ENCODE results near the gene DPP6. TPM values are rescaled to one million over a fixed set of nuclear protein-coding genes. Genes with fewer than 3 reads are reported as not detected.

DPP6 gene
- total and polyA plus RNA-seq, 4 experiments from 2014 or later: not detected

DNA sequence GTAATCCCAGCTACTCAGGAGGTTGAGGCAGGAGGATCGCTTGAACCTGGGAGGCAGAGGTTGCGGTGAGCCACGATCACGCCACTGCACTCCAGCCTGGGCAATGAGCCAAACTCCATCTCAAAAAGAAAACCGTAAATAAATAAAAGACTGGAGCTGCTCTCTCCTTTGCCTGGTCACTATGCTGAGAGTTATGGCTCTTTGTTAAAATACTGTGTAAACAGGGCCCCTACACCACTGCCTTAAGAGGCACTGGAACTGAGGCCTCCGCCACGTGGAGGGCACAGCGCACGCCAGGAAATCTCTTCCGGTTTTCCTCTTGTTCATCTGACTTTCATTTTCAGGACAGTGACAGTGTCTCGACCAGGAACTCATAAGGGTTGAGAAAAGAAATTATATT is 827.4 kb downstream of the DPP6 start:
- Mint-ChIP-seq H3K27ac (no peak overlapping the region), H3K4me3 (no peak overlapping the region), H3K4me1 (no peaks in the 10 kb centered on the region), H3K9me3 (no peaks in the 10 kb centered on the region), H3K27me3 (peaks cover 14 to 15% of the 10 kb centered on the region in 2 donors), H3K36me3 (no peaks in the 10 kb centered on the region)
- Histone ChIP-seq H3K27ac (ENCODE audit: low read depth, low read length) (no peak overlapping the region), H3K9me3 (ENCODE audit: control insufficient read depth in 1 of 2, low read length in 2 of 2) (no peaks in the 10 kb centered on the region), H3K36me3 (ENCODE audit: insufficient read depth, low read length) (no peaks in the 10 kb centered on the region), H3K27me3 (ENCODE audit: insufficient read depth, low read length) (no peaks in the 10 kb centered on the region), H3K4me1 (ENCODE audit: insufficient read depth, low read length) (no peaks in the 10 kb centered on the region), H3K4me3 (ENCODE audit: low read length in 2 of 2) (no peak overlapping the region)
- CTCF ChIA-PET (ENCODE audit: partially characterized antibody): no interaction called here
- DNase-seq: no peak
- POLR2A ChIA-PET (ENCODE audit: partially characterized antibody): no interaction called here
- intact Hi-C loops (cut with micrococcal nuclease): no loop called here

DNA sequence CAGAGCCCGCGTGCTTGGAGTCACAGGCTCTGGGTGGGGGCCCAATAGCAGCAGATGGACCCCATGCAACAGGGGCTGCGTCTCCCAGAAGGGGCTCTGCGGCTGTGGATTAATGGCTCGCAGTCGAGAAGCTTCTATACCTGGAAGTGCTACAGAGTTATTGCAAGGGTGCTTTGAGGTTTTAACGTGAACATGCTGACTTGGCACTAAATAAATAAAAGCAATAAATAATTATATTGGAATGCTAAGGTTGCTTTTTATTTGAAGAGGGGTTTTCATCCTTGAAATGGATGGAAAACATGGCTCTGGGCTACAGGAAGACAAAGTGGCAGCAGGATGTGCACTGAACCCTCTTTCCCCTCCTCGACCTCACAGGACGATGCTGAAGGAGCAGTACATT is 828.3 kb downstream of the DPP6 start:
- Mint-ChIP-seq H3K4me3 (no peak overlapping the region), H3K27ac (no peak overlapping the region), H3K9me3 (no peaks in the 10 kb centered on the region), H3K4me1 (no peaks in the 10 kb centered on the region), H3K27me3 (peaks cover 11 to 14% of the 10 kb centered on the region in 2 donors), H3K36me3 (no peaks in the 10 kb centered on the region)
- Histone ChIP-seq H3K27me3 (ENCODE audit: insufficient read depth, low read length) (no peaks in the 10 kb centered on the region), H3K36me3 (ENCODE audit: insufficient read depth, low read length) (no peaks in the 10 kb centered on the region), H3K27ac (ENCODE audit: low read depth, low read length) (no peak overlapping the region), H3K4me3 (ENCODE audit: low read length in 2 of 2) (no peak overlapping the region), H3K4me1 (ENCODE audit: insufficient read depth, low read length) (no peaks in the 10 kb centered on the region), H3K9me3 (ENCODE audit: control insufficient read depth in 1 of 2, low read length in 2 of 2) (no peaks in the 10 kb centered on the region)
- ChIA-PET POLR2A (ENCODE audit: partially characterized antibody) (no interaction called here), CTCF (ENCODE audit: partially characterized antibody) (no interaction called here)
- intact Hi-C loops (cut with micrococcal nuclease): no loop called here
- no peak for DNase-seq

DNA sequence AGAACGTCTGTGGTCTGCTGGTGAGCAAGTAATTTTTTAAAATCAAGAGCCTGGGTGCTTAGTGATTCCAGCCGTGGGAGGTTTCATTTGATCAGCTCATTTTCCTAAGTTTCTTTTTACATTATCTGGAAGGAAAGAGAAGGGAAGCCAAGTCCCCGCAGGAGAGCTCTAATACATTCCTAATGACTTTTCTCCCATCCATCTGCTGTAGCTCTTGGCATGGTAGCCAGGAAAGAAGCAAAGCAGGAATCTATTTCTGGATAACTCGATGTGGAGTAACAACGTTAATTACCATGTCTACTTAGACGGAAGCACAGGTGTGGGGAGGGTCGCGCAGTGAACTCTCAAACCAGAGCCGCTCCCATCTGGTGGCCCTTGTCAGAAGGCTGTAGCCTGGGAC is 828.8 kb downstream of the DPP6 start:
- Histone ChIP-seq H3K27ac (ENCODE audit: low read depth, low read length) (no peak overlapping the region), H3K4me3 (ENCODE audit: low read length in 2 of 2) (no peak overlapping the region), H3K4me1 (ENCODE audit: insufficient read depth, low read length) (no peaks in the 10 kb centered on the region), H3K9me3 (ENCODE audit: control insufficient read depth in 1 of 2, low read length in 2 of 2) (no peaks in the 10 kb centered on the region), H3K36me3 (ENCODE audit: insufficient read depth, low read length) (no peaks in the 10 kb centered on the region), H3K27me3 (ENCODE audit: insufficient read depth, low read length) (no peaks in the 10 kb centered on the region)
- Mint-ChIP-seq H3K4me3 (no peak overlapping the region), H3K27ac (no peak overlapping the region), H3K4me1 (no peaks in the 10 kb centered on the region), H3K27me3 (peaks cover 9 to 14% of the 10 kb centered on the region in 2 donors), H3K36me3 (no peaks in the 10 kb centered on the region), H3K9me3 (no peaks in the 10 kb centered on the region)
- ChIA-PET POLR2A (ENCODE audit: partially characterized antibody) (no interaction called here), CTCF (ENCODE audit: partially characterized antibody) (no interaction called here)
- intact Hi-C loops (cut with micrococcal nuclease): no loop called here
- DNase-seq: no peak

DNA sequence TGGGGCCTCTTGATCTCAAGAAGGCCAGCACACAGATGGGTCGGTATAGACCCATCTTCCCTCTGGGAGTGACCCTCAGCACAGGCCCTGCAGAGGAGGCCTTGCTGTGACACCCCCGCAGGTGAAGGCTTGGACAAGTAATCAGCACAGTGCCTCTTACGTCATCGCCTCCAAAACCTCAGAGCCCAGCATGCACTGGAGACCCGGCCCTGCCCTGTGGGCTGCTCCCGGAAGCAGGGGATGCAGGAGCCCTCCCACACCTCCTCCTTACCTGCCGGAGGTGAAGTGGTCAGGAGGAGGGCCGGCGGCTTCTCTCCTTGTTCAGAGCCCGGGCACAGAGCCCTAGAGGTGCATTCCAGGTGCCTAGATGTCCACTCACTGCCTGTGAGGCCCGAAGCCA is 829.3 kb downstream of the DPP6 start:
- H3K4me1 Mint-ChIP-seq: no peaks in the 10 kb centered on the region
- no peak for DNase-seq
- ChIA-PET POLR2A (ENCODE audit: partially characterized antibody) (no interaction called here), CTCF (ENCODE audit: partially characterized antibody) (no interaction called here)
- no peaks in the 10 kb centered on the region for H3K9me3 ChIP-seq (ENCODE audit: control insufficient read depth in 1 of 2, low read length in 2 of 2)
- no peak overlapping the region for H3K27ac Mint-ChIP-seq
- H3K27me3 Mint-ChIP-seq: peaks cover 9 to 11% of the 10 kb centered on the region in 2 donors
- H3K4me1 ChIP-seq (ENCODE audit: insufficient read depth, low read length): no peaks in the 10 kb centered on the region
- intact Hi-C loops (cut with micrococcal nuclease): no loop called here
- H3K4me3 Mint-ChIP-seq: no peak overlapping the region
- H3K4me3 ChIP-seq (ENCODE audit: low read length in 2 of 2): no peak overlapping the region
- no peaks in the 10 kb centered on the region for H3K36me3 Mint-ChIP-seq
- no peaks in the 10 kb centered on the region for H3K36me3 ChIP-seq (ENCODE audit: insufficient read depth, low read length)
- no peak overlapping the region for H3K27ac ChIP-seq (ENCODE audit: low read depth, low read length)
- H3K27me3 ChIP-seq (ENCODE audit: insufficient read depth, low read length): no peaks in the 10 kb centered on the region
- no peaks in the 10 kb centered on the region for H3K9me3 Mint-ChIP-seq

DNA sequence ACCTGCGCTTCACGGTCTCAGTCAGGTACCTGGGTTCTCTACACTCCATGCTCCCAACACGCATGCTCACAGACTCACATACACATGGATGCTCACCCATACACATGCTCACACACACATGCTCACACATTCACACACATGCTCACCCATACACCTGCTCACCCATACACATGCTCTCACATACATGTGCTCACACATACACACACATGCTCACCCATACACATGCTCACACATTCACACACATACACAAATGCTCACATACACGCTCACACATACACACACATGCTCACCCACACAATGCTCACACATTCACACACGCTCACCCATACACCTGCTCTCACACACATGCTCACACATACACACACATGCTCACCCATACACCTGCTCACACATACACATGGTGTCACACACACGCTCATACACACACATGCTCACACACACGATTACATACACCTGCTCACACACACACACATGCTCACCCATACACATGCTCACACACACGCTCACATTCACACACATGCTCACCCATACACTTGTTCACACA is 830.8 kb downstream of the DPP6 start:
- H3K9me3 Mint-ChIP-seq: no peaks in the 10 kb centered on the region
- ChIA-PET POLR2A (ENCODE audit: partially characterized antibody) (no interaction called here), CTCF (ENCODE audit: partially characterized antibody) (no interaction called here)
- Histone ChIP-seq H3K27me3 (ENCODE audit: insufficient read depth, low read length) (no peaks in the 10 kb centered on the region), H3K9me3 (ENCODE audit: control insufficient read depth in 1 of 2, low read length in 2 of 2) (no peaks in the 10 kb centered on the region), H3K27ac (ENCODE audit: low read depth, low read length) (no peak overlapping the region), H3K4me1 (ENCODE audit: insufficient read depth, low read length) (no peaks in the 10 kb centered on the region), H3K4me3 (ENCODE audit: low read length in 2 of 2) (no peak overlapping the region), H3K36me3 (ENCODE audit: insufficient read depth, low read length) (no peaks in the 10 kb centered on the region)
- intact Hi-C loops (cut with micrococcal nuclease): no loop called here
- H3K27ac Mint-ChIP-seq: no peak overlapping the region
- H3K4me1 Mint-ChIP-seq: no peaks in the 10 kb centered on the region
- no peak for DNase-seq
- H3K36me3 Mint-ChIP-seq: no peaks in the 10 kb centered on the region
- peaks cover 4% of the 10 kb centered on the region in 2 donors for H3K27me3 Mint-ChIP-seq
- H3K4me3 Mint-ChIP-seq: no peak overlapping the region

DNA sequence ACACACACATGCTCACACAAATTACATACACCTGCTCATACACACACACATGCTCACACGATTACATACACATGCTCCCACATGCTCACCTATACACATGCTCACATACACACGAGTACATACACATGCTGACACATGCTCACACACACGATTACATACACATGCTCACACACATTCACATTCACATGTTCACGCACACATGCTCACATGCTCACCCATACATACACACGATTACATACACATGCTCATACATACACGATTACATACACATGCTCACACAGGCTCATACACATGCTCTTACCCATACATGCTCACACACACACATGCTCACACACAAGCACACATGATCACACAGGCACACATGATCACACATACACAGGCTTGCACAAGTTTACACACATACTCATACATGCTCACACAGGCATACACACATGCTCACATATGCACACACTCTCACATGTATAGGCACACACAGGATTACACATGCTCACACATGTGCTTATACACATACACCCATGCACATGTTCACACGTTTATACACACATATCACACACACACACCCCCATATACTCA is 832.2 kb downstream of the DPP6 start:
- H3K9me3 Mint-ChIP-seq: peaks cover 0 to 3% (median 2%) of the 10 kb centered on the region in 8 donors
- Histone ChIP-seq H3K27me3 (ENCODE audit: insufficient read depth, low read length) (no peaks in the 10 kb centered on the region), H3K4me3 (ENCODE audit: low read length in 2 of 2) (no peak overlapping the region), H3K27ac (ENCODE audit: low read depth, low read length) (no peak overlapping the region), H3K4me1 (ENCODE audit: insufficient read depth, low read length) (no peaks in the 10 kb centered on the region), H3K9me3 (ENCODE audit: control insufficient read depth in 1 of 2, low read length in 2 of 2) (no peaks in the 10 kb centered on the region), H3K36me3 (ENCODE audit: insufficient read depth, low read length) (no peaks in the 10 kb centered on the region)
- no peak for DNase-seq
- H3K27me3 Mint-ChIP-seq: peaks cover 2 to 4% of the 10 kb centered on the region in 2 donors
- no peaks in the 10 kb centered on the region for H3K4me1 Mint-ChIP-seq
- no peaks in the 10 kb centered on the region for H3K36me3 Mint-ChIP-seq
- intact Hi-C loops (cut with micrococcal nuclease): no loop called here
- H3K27ac Mint-ChIP-seq: no peak overlapping the region
- ChIA-PET CTCF (ENCODE audit: partially characterized antibody) (no interaction called here), POLR2A (ENCODE audit: partially characterized antibody) (no interaction called here)
- no peak overlapping the region for H3K4me3 Mint-ChIP-seq

DNA sequence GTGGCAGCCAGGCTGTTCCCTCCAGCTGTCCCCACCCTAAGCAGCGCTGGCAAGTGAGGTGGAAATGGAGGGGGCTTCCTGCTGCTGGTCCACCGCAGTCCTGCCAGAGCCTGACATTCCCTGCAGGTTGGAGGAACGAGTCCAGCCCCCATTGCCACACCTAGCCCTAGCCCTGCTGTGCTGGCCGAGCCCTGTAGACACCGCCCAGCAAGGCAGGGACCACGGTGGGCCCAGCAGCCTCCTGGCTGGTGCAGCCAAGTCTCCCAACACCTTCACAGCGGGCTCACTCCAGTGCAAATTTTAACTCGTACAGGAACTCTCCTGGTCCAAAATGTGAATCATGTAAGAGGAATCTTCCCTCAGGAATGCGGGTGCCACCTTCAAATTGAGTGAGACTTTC is 834.4 kb downstream of the DPP6 start:
- POLR2A ChIA-PET (ENCODE audit: partially characterized antibody): no interaction called here
- H3K4me3 ChIP-seq (ENCODE audit: low read length in 2 of 2): no peak overlapping the region
- Mint-ChIP-seq H3K4me3 (no peak overlapping the region), H3K36me3 (no peaks in the 10 kb centered on the region), H3K27ac (no peak overlapping the region), H3K9me3 (peaks cover 0 to 4% (median 2%) of the 10 kb centered on the region in 8 donors), H3K27me3 (peaks cover 1 to 9% of the 10 kb centered on the region in 2 donors), H3K4me1 (no peaks in the 10 kb centered on the region)
- H3K36me3 ChIP-seq (ENCODE audit: insufficient read depth, low read length): no peaks in the 10 kb centered on the region
- CTCF ChIA-PET (ENCODE audit: partially characterized antibody): no interaction called here
- no peaks in the 10 kb centered on the region for H3K9me3 ChIP-seq (ENCODE audit: control insufficient read depth in 1 of 2, low read length in 2 of 2)
- no peak overlapping the region for H3K27ac ChIP-seq (ENCODE audit: low read depth, low read length)
- intact Hi-C loops (cut with micrococcal nuclease): no loop called here
- no peak for DNase-seq
- H3K27me3 ChIP-seq (ENCODE audit: insufficient read depth, low read length): no peaks in the 10 kb centered on the region
- H3K4me1 ChIP-seq (ENCODE audit: insufficient read depth, low read length): no peaks in the 10 kb centered on the region

DNA sequence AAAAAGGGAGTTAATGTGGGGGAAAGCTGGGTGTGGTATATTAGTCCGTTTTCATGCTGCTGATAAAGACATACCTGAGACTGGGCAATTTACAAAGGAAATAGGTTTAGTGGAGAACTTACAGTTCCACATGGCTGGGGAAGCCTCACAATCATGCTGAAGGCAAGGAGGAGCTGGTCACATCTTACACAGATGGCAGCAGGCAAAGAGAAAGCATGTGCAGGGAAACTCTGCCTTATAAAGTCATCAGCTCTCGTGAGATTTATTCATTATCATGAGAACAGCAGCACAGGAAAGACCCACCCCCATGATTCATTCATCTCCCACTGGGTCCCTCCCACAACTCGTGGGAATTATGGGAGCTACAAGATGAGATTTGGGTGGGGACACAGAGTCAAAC is 836.5 kb downstream of the DPP6 start:
- DNase-seq: no peak
- no peak overlapping the region for H3K4me3 Mint-ChIP-seq
- no peak overlapping the region for H3K4me3 ChIP-seq (ENCODE audit: low read length in 2 of 2)
- no peak overlapping the region for H3K27ac ChIP-seq (ENCODE audit: low read depth, low read length)
- H3K9me3 Mint-ChIP-seq: peaks cover 0 to 4% (median 2%) of the 10 kb centered on the region in 8 donors
- ChIA-PET POLR2A (ENCODE audit: partially characterized antibody) (no interaction called here), CTCF (ENCODE audit: partially characterized antibody) (interaction anchor here (1.0 kb wide), 1 partner anchor 26 kb away, joined by 3 read pairs; no protein-coding TSS in a partner anchor)
- H3K27me3 Mint-ChIP-seq: peaks cover 1 to 14% of the 10 kb centered on the region in 2 donors
- H3K27me3 ChIP-seq (ENCODE audit: insufficient read depth, low read length): no peaks in the 10 kb centered on the region
- H3K4me1 Mint-ChIP-seq: no peaks in the 10 kb centered on the region
- H3K36me3 ChIP-seq (ENCODE audit: insufficient read depth, low read length): no peaks in the 10 kb centered on the region
- no peaks in the 10 kb centered on the region for H3K9me3 ChIP-seq (ENCODE audit: control insufficient read depth in 1 of 2, low read length in 2 of 2)
- intact Hi-C loops (cut with micrococcal nuclease): no loop called here
- H3K4me1 ChIP-seq (ENCODE audit: insufficient read depth, low read length): no peaks in the 10 kb centered on the region
- H3K36me3 Mint-ChIP-seq: no peaks in the 10 kb centered on the region
- H3K27ac Mint-ChIP-seq: no peak overlapping the region

Measured in CD4-positive, alpha-beta memory T cell (primary cell).